NCI-H146 treated with DMSO at 0.1 percent for 48 hours (cell line): ENCODE data around the gene LRG1.
"Not testable (repeated sequence)": the region's sequence is repeated elsewhere in the genome, so short reads cannot be mapped to it uniquely, and the experiment has no call there.

Source experiments
- DNase-seq: peaks from one replicate; lab custom pipeline; 2025; ENCODE audit not compliant: unreplicated experiment; lab: John Stamatoyannopoulos, UW

The LRG1 gene

GRCh38 chr19:4553092-4553695 is 13.4 kb upstream of the LRG1 start:
- no peak for DNase-seq

- no peak for DNase-seq
Observed at GRCh38 chr19:4552525-4552819, 12.6 kb upstream of the LRG1 start.

- DNase-seq, result no peak
Observed at GRCh38 chr19:4550479-4551050, 10.7 kb upstream of the LRG1 start.

GRCh38 chr19:4550018-4550417 is 10.2 kb upstream of the LRG1 start:
- DNase-seq, result no peak

- no peak for DNase-seq
Observed at GRCh38 chr19:4548238-4548584, 8.4 kb upstream of the LRG1 start.

- DNase-seq, result no peak
Observed at GRCh38 chr19:4547303-4548237, 7.7 kb upstream of the LRG1 start.

GRCh38 chr19:4543842-4544647 is 4.2 kb upstream of the LRG1 start:
- no peak for DNase-seq

GRCh38 chr19:4542896-4543841 is 3.3 kb upstream of the LRG1 start:
- no peak for DNase-seq

GRCh38 chr19:4541806-4542145 is 1.9 kb upstream of the LRG1 start:
- DNase-seq, result not testable (repeated sequence)

- no peak for DNase-seq
Observed at GRCh38 chr19:4541114-4541805, 1.4 kb upstream of the LRG1 start.

- no peak for DNase-seq
Observed at GRCh38 chr19:4539169-4539692, 605 bp downstream of the LRG1 start.

- DNase-seq, result no peak
Observed at GRCh38 chr19:4538601-4538954, 1.3 kb downstream of the LRG1 start.

GRCh38 chr19:4537953-4538600 is 1.8 kb downstream of the LRG1 start:
- no peak for DNase-seq

GRCh38 chr19:4536798-4537197 is 3.0 kb downstream of the LRG1 start:
- DNase-seq, result no peak

GRCh38 chr19:4534836-4535658 is 4.8 kb downstream of the LRG1 start, which contains the start of gene PLIN5:
TSS of gene PLIN5 (minus strand) at chr19:4535224. CDS start at chr19:4534074, 1,150 bp downstream.
- peak; percentile 83 for DNase-seq

GRCh38 chr19:4533835-4534424 is 5.9 kb downstream of the LRG1 start:
- DNase-seq, result no peak

GRCh38 chr19:4533334-4533733 is 6.5 kb downstream of the LRG1 start:
- DNase-seq, result no peak

- no peak for DNase-seq
Observed at GRCh38 chr19:4531562-4532165, 8.2 kb downstream of the LRG1 start.
